Measurements from ENCODE around the gene PLEKHJ1. TPM values are rescaled to one million over a fixed set of nuclear protein-coding genes. Genes with fewer than 3 reads are reported as not detected.
A peak's percentile ranks its signal among the peaks of the same experiment; 100 is the strongest.

The PLEKHJ1 gene
- total RNA-seq, 6 experiments from 2014 or later, result 24.4 to 49.3 (median 28.6) TPM

- intact Hi-C loops (cut with DNase I), result no loop called here
- ATAC-seq, result peak; percentile 67 to 85 (median 76)
- Histone ChIP-seq H3K4me3 (no peak overlapping the region), H3K9me3 (no peaks in the 10 kb centered on the region), H3K4me1 (peaks cover 0 to 49% (median 16%) of the 10 kb centered on the region in 4 donors), H3K27me3 (no peaks in the 10 kb centered on the region), H3K36me3 (peaks cover 12 to 39% (median 25%) of the 10 kb centered on the region in 4 donors), H3K27ac (no peak overlapping the region)
- no peak for DNase-seq
- 33% methylated on average over 7 of the region's 12 CpGs for WGBS (ENCODE audit: insufficient coverage, low coverage, low lambda C conversion rate, missing lambda C conversion rate)
- TF ChIP-seq CTCF (IDR thresholded peaks at IDR 0.05), result no peak
- peak; percentile 16 for TF ChIP-seq POLR2A (IDR thresholded peaks at IDR 0.05)
Measured at GRCh38 chr19:2242092-2242537, 6.0 kb upstream of the PLEKHJ1 start.

GRCh38 chr19:2240881-2241760 lies 5.0 kb upstream of the PLEKHJ1 start:
- intact Hi-C loops (cut with DNase I), result no loop called here
- no peaks in the 10 kb centered on the region for H3K9me3 ChIP-seq
- TF ChIP-seq POLR2A (IDR thresholded peaks at IDR 0.05) (no peak), CTCF (IDR thresholded peaks at IDR 0.05) (no peak)
- H3K4me3 ChIP-seq, result no peak overlapping the region
- H3K4me1 ChIP-seq, result peaks cover 0 to 50% (median 16%) of the 10 kb centered on the region in 4 donors
- H3K27ac ChIP-seq, result no peak overlapping the region
- DNase-seq, result no peak
- WGBS (ENCODE audit: insufficient coverage, low coverage, low lambda C conversion rate, missing lambda C conversion rate), result 84% methylated on average over 6 of the region's 41 CpGs
- ATAC-seq, result no peak
- no peaks in the 10 kb centered on the region for H3K27me3 ChIP-seq
- peaks cover 12 to 30% (median 18%) of the 10 kb centered on the region in 4 donors for H3K36me3 ChIP-seq

- no peak for ATAC-seq
- 53% methylated on average over 20 of the region's 34 CpGs for WGBS (ENCODE audit: insufficient coverage, low coverage, low lambda C conversion rate, missing lambda C conversion rate)
- H3K27ac ChIP-seq, result peak overlapping the region in 2 of 3 donors; percentile 15 to 26
- H3K4me3 ChIP-seq, result peak overlapping the region in 2 of 3 donors; percentile 11 to 15
- no peaks in the 10 kb centered on the region for H3K27me3 ChIP-seq
- intact Hi-C loops (cut with DNase I), result loop anchor here (5.0 to 10.0 kb wide), 2 partner anchors 32 to 75 kb away; no protein-coding TSS in a partner anchor
- no peak for DNase-seq
- H3K36me3 ChIP-seq, result peaks cover 6 to 20% (median 9%) of the 10 kb centered on the region in 4 donors
- H3K9me3 ChIP-seq, result no peaks in the 10 kb centered on the region
- H3K4me1 ChIP-seq, result peaks cover 0 to 51% (median 16%) of the 10 kb centered on the region in 4 donors
- no peak for TF ChIP-seq CTCF (IDR thresholded peaks at IDR 0.05)
- TF ChIP-seq POLR2A (IDR thresholded peaks at IDR 0.05), result no peak
Measured at GRCh38 chr19:2239771-2240770, 3.9 kb upstream of the PLEKHJ1 start.

- Histone ChIP-seq H3K36me3 (peaks cover 0 to 11% (median 3%) of the 10 kb centered on the region in 4 donors), H3K27me3 (no peaks in the 10 kb centered on the region), H3K4me1 (peaks cover 0 to 55% (median 16%) of the 10 kb centered on the region in 4 donors), H3K27ac (no peak overlapping the region), H3K9me3 (no peaks in the 10 kb centered on the region), H3K4me3 (no peak overlapping the region)
- ATAC-seq (no peak), DNase-seq (no peak)
- WGBS (ENCODE audit: insufficient coverage, low coverage, low lambda C conversion rate, missing lambda C conversion rate), result 45% methylated on average over 7 of the region's 10 CpGs
- no peak for TF ChIP-seq POLR2A (IDR thresholded peaks at IDR 0.05)
- no peak for TF ChIP-seq CTCF (IDR thresholded peaks at IDR 0.05)
- intact Hi-C loops (cut with DNase I), result loop anchor here (5.0 to 10.0 kb wide), 2 partner anchors 33 to 76 kb away; no protein-coding TSS in a partner anchor
Measured at GRCh38 chr19:2239173-2239572, 3.0 kb upstream of the PLEKHJ1 start.

Measured in right lobe of liver (tissue), 6 donors.